IMR-90 (cell line): ENCODE results near the gene LRRC4. TPM values are rescaled to one million over a fixed set of nuclear protein-coding genes. Genes with fewer than 3 reads are reported as not detected.

ENCODE experiments used
- ATAC-seq: fragments of 200-7000 bp; cut with Tn5 transposase; 2 replicates; pipeline ENCODE4 v1.9.1; 2020; ENCODE audit warnings: low read depth, mild to moderate bottlenecking, moderate library complexity
- BruUV-seq: library from RNA; stranded (reverse); fragments of 400-500 nt; replicated peaks from 2 replicates; lab custom pipeline; 2021; lab: Mats Ljungman, UMichigan
- CTCF ChIA-PET: fragments of 300-600 bp; formaldehyde crosslinking; extraction: SDS; loops from one replicate; lab custom pipeline; 2021; ENCODE audit warnings: antibody characterized with exemption; lab: Yijun Ruan, JAX
- POLR2A ChIA-PET: fragments of 300-600 bp; sonication (Branson Sonifier 250); formaldehyde crosslinking; loops from one replicate; lab custom pipeline; 2022; ENCODE audit warnings: antibody characterized with exemption; ENCODE audit not compliant: unreplicated experiment; lab: Charles Lee
- DNase-seq: peaks from one replicate; pipeline ENCODE4 v3.0.0; 2013
- H2AFZ ChIP-seq: replicated peaks from 2 replicates; pipeline ENCODE3; 2013; ENCODE audit warnings: low read length, mild to moderate bottlenecking; ENCODE audit not compliant: poor library complexity
- H2AK5ac ChIP-seq: 2 replicates; pipeline ENCODE4 v1.6.1; 2013; ENCODE audit warnings: low read depth, low read length, inconsistent platforms
- H2AK9ac ChIP-seq: replicated peaks from 2 replicates; pipeline ENCODE3; 2013; ENCODE audit warnings: mild to moderate bottlenecking, low read depth, low read length, moderate library complexity; ENCODE audit not compliant: poor library complexity
- H2BK120ac ChIP-seq: 2 replicates; pipeline ENCODE4 v1.6.1; 2013; ENCODE audit warnings: low read depth, low read length, inconsistent platforms
- H2BK15ac ChIP-seq: 3 replicates; pipeline ENCODE4 v1.6.1; 2013; ENCODE audit warnings: low read depth, low read length, inconsistent platforms
- H2BK20ac ChIP-seq: 2 replicates; pipeline ENCODE4 v1.6.1; 2013; ENCODE audit warnings: low read depth, mild to moderate bottlenecking, inconsistent platforms, low read length, moderate library complexity
- H2BK5ac ChIP-seq: 2 replicates; pipeline ENCODE4 v1.6.1; 2013; ENCODE audit warnings: mild to moderate bottlenecking, low read depth, low read length, inconsistent platforms; ENCODE audit not compliant: poor library complexity, severe bottlenecking
- H3K14ac ChIP-seq: replicated peaks from 2 replicates; pipeline ENCODE4 v1.6.1; 2013; ENCODE audit warnings: low read depth, low read length, inconsistent platforms
- H3K18ac ChIP-seq: 2 replicates; pipeline ENCODE4 v1.6.1; 2013; ENCODE audit warnings: low read depth, low read length, control low read depth
- H3K23ac ChIP-seq: 2 replicates; pipeline ENCODE4 v1.6.1; 2013; ENCODE audit warnings: low read depth, low read length, inconsistent platforms
- H3K27ac ChIP-seq: 2 replicates; pipeline ENCODE4 v1.5.1; 2013; ENCODE audit warnings: mild to moderate bottlenecking, control low read depth, low read length; ENCODE audit not compliant: insufficient read depth
- H3K27me3 ChIP-seq: 2 replicates; pipeline ENCODE4 v1.6.1; 2013; ENCODE audit warnings: low read length; ENCODE audit not compliant: control insufficient read depth, insufficient read depth
- H3K36me3 ChIP-seq: 2 replicates; pipeline ENCODE4 v1.6.1; 2013; ENCODE audit warnings: low read length, mixed read lengths; ENCODE audit not compliant: control insufficient read depth, insufficient read depth
- H3K4ac ChIP-seq: 2 replicates; pipeline ENCODE4 v1.6.1; 2013; ENCODE audit warnings: low read depth, low read length, inconsistent platforms
- H3K4me1 ChIP-seq: 2 replicates; pipeline ENCODE4 v1.6.1; 2013; ENCODE audit warnings: low read length, mixed read lengths; ENCODE audit not compliant: control insufficient read depth, insufficient read depth
- H3K4me2 ChIP-seq: 2 replicates; pipeline ENCODE4 v1.6.1; 2013; ENCODE audit warnings: low read depth, mild to moderate bottlenecking, control low read depth, low read length, moderate library complexity
- H3K4me3 ChIP-seq: 2 replicates; pipeline ENCODE4 v1.5.1; 2013; ENCODE audit warnings: low read depth, mild to moderate bottlenecking, control low read depth, low read length, moderate library complexity; ENCODE audit not compliant: insufficient read depth
- H3K56ac ChIP-seq: 2 replicates; pipeline ENCODE4 v1.6.1; 2013; ENCODE audit warnings: low read length, inconsistent platforms; ENCODE audit not compliant: insufficient read depth; ENCODE audit errors: extremely low read depth
- H3K79me1 ChIP-seq, 2 experiments: 2 replicates each; pipeline ENCODE4 v1.6.1; 2013; ENCODE audit warnings: low read length in 2 of 2, inconsistent platforms in 1 of 2, low read depth in 1 of 2
- H3K9ac ChIP-seq: 2 replicates; pipeline ENCODE4 v1.6.1; 2013; ENCODE audit warnings: low read depth, low read length, control low read depth
- H3K9me1 ChIP-seq: 2 replicates; pipeline ENCODE4 v1.6.1; 2013; ENCODE audit warnings: low read length, inconsistent platforms; ENCODE audit not compliant: insufficient read depth
- H3K9me3 ChIP-seq: 2 replicates; pipeline ENCODE4 v1.6.1; 2013; ENCODE audit warnings: low read length; ENCODE audit not compliant: control insufficient read depth, insufficient read depth
- H4K20me1 ChIP-seq: 2 replicates; pipeline ENCODE4 v1.6.1; 2013; ENCODE audit warnings: low read length, inconsistent platforms; ENCODE audit not compliant: insufficient read depth
- H4K5ac ChIP-seq: 2 replicates; pipeline ENCODE4 v1.6.1; 2013; ENCODE audit warnings: mild to moderate bottlenecking, low read depth, low read length, control low read depth
- H4K8ac ChIP-seq, 2 experiments: 2 replicates each; pipeline ENCODE4 v1.6.1; 2013; ENCODE audit warnings: low read depth in 2 of 2, low read length in 2 of 2, control low read depth in 1 of 2, inconsistent platforms in 1 of 2
- H4K91ac ChIP-seq: 2 replicates; pipeline ENCODE4 v1.6.1; 2013; ENCODE audit warnings: low read depth, low read length, inconsistent platforms; ENCODE audit not compliant: insufficient read depth
- CEBPB ChIP-seq: IDR thresholded peaks from 2 replicates; pipeline ENCODE4 v1.6.1; 2012; ENCODE audit warnings: low read depth, low read length, improper control_type of control experiment
- WGBS, 2 experiments: methylation state at CpG; one replicate each; pipeline versions ENCODE4 v1.1.5 to v1.1.7; 2013; ENCODE audit warnings: missing lambda C conversion rate in 2 of 2; ENCODE audit not compliant: insufficient read length in 1 of 2; ENCODE audit errors: extremely low coverage in 2 of 2; 5-methylcytosine and 5-hydroxymethylcytosine counted together
- dilution Hi-C: fragments of 300-500 bp; cut with HindIII; formaldehyde crosslinking; loops from one replicate; pipeline ENCODE4 v1.14.3; 2018; ENCODE audit warnings: low sequenced_read_pairs; ENCODE audit not compliant: unreplicated experiment
- in situ Hi-C: fragments of 300-500 bp; cut with MboI; formaldehyde crosslinking; loops from 3 replicates; pipeline ENCODE4 v1.14.3; 2019; ENCODE audit warnings: low sequenced_read_pairs, inconsistent platforms, mixed read lengths
- intact Hi-C: fragments of 100-400 bp; cut with micrococcal nuclease; formaldehyde crosslinking; loops from 2 replicates; pipeline ENCODE4 v1.10.0; 2022
- polyA plus RNA-seq, 3 experiments: library from polyadenylated mRNA; depleted of rRNA; stranded (reverse); fragments of >200 nt; gene quantifications; 2 replicates each; pipeline ENCODE4 v1.2.3, GENCODE V29; 2012; ENCODE audit warnings: low replicate concordance in 1 of 3
- total RNA-seq: library from RNA; depleted of rRNA; stranded (reverse); fragments of >200 nt; gene quantifications from 2 replicates; pipeline ENCODE4 v1.2.3, GENCODE V29; 2012
- TF ChIP-seq, protein P1 (sequence below): conservative IDR thresholded peaks from 2 replicates; pipeline ENCODE4 v1.5.1; 2012; ENCODE audit warnings: mild to moderate bottlenecking, low read depth, low read length, improper control_type of control experiment

Gene LRRC4
- total and polyA plus RNA-seq, 2 of the 4 experiments (the other 2 are of a cell fraction), result 0.54 to 0.55 TPM

DNA sequence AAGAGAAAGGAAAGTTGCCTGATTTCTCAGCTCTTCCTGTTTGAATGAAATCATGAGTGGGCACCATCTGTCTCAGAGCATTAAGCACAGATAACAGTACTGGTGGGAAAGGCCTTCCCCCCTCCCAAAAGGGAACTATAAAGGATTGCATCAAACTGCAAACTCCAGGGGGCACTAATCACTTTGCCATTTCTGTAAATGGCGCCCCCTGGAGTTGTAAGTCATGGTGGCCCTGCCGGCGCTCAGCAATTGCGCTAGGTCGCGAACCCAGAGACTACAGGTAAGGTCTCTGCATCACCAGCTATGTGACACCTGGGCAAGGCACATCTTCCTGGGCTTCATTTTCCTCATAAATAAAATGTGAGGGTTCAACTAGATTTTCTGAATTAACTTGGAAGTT is 11.1 kb downstream of the LRRC4 start:
- no peak overlapping the region for H2AK5ac ChIP-seq
- H3K27ac ChIP-seq, result no peak overlapping the region
- intact Hi-C loops (no loop called here), in situ Hi-C loops (no loop called here), dilution Hi-C loops (no loop called here)
- no peak for ATAC-seq
- no peak for TF ChIP-seq CEBPB
- TF ChIP-seq, protein P1, sequence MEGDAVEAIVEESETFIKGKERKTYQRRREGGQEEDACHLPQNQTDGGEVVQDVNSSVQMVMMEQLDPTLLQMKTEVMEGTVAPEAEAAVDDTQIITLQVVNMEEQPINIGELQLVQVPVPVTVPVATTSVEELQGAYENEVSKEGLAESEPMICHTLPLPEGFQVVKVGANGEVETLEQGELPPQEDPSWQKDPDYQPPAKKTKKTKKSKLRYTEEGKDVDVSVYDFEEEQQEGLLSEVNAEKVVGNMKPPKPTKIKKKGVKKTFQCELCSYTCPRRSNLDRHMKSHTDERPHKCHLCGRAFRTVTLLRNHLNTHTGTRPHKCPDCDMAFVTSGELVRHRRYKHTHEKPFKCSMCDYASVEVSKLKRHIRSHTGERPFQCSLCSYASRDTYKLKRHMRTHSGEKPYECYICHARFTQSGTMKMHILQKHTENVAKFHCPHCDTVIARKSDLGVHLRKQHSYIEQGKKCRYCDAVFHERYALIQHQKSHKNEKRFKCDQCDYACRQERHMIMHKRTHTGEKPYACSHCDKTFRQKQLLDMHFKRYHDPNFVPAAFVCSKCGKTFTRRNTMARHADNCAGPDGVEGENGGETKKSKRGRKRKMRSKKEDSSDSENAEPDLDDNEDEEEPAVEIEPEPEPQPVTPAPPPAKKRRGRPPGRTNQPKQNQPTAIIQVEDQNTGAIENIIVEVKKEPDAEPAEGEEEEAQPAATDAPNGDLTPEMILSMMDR, result peak; percentile 45
- no TSS peak for BruUV-seq
- no peak overlapping the region for H4K8ac ChIP-seq
- no peak overlapping the region for H3K4me2 ChIP-seq
- no peaks in the 10 kb centered on the region for H3K27me3 ChIP-seq
- H2AK9ac ChIP-seq, result no peak overlapping the region
- H2AFZ ChIP-seq, result no peak overlapping the region
- H2BK120ac ChIP-seq, result no peak overlapping the region
- no peak for DNase-seq
- no peak overlapping the region for H3K9ac ChIP-seq
- H3K9me3 ChIP-seq, result no peaks in the 10 kb centered on the region
- H2BK20ac ChIP-seq, result no peak overlapping the region
- H3K56ac ChIP-seq, result no peak overlapping the region
- no peak overlapping the region for H2BK15ac ChIP-seq
- no peak overlapping the region for H3K4me3 ChIP-seq
- peaks cover 24 to 79% of the 10 kb centered on the region in 2 experiments for H3K79me1 ChIP-seq
- no peak overlapping the region for H3K14ac ChIP-seq
- H3K4me1 ChIP-seq, result peaks cover 14% of the 10 kb centered on the region
- H4K20me1 ChIP-seq, result peaks cover 42% of the 10 kb centered on the region
- no peak overlapping the region for H4K91ac ChIP-seq
- ChIA-PET CTCF (interaction anchor here (0.8 kb wide), 2 partner anchors 11 to 312 kb away, joined by 3 to 4 read pairs; no protein-coding TSS in a partner anchor), POLR2A (no interaction called here)
- 75% methylated on average over 2 of the region's 6 CpGs; no CpG with 5 or more reads in 1 of the 2 experiments for WGBS, 2 experiments
- H3K36me3 ChIP-seq, result peaks cover 3% of the 10 kb centered on the region
- peaks cover 31% of the 10 kb centered on the region for H3K9me1 ChIP-seq
- no peak overlapping the region for H4K5ac ChIP-seq
- H3K23ac ChIP-seq, result no peak overlapping the region
- H3K4ac ChIP-seq, result no peak overlapping the region
- H2BK5ac ChIP-seq, result no peak overlapping the region
- no peak overlapping the region for H3K18ac ChIP-seq
